H1 (cell line): Measurements from ENCODE around the gene CEP57L1. TPM values are rescaled to one million over a fixed set of nuclear protein-coding genes. Genes with fewer than 3 reads are reported as not detected.

ENCODE experiments used
- CHD1 ChIP-seq: IDR thresholded peaks from 2 replicates; pipeline ENCODE4 v1.6.1; 2012; ENCODE audit warnings: low read depth, low read length, improper control_type of control experiment
- CHD7 ChIP-seq: fragments of 300-600 bp; sonication (generic); IDR thresholded peaks from 2 replicates; pipeline ENCODE4 v1.7.1; 2012; ENCODE audit warnings: low read length, moderate library complexity, mild to moderate bottlenecking, inconsistent platforms; ENCODE audit not compliant: insufficient replicate concordance
- HDAC6 ChIP-seq: IDR thresholded peaks from one replicate; pipeline ENCODE4 v1.7.1; 2012; ENCODE audit warnings: low read depth, mild to moderate bottlenecking, inconsistent platforms, low read length, moderate library complexity
- KDM5A ChIP-seq: fragments of 200-600 bp; IDR thresholded peaks from 2 replicates; pipeline ENCODE4 v1.7.1; 2012; ENCODE audit warnings: mild to moderate bottlenecking, low read length, inconsistent platforms, mixed read lengths
- polyA plus RNA-seq, 7 experiments: library from polyadenylated mRNA; depleted of rRNA in 3 of 7; stranded (reverse) in 5 of 7; unstranded in 2 of 7; fragments of >200 nt in 5 of 7; fragments of 200-250 nt in 2 of 7; gene quantifications; 1 replicate in 5 of 7; 2 replicates in 1 of 7; 4 replicates in 1 of 7; pipeline versions ENCODE4 v1.2.1 to v1.2.3, GENCODE V29; 2011 to 2013; ENCODE audit warnings: missing spikeins in 2 of 7, mixed read lengths in 2 of 7
- total RNA-seq: library from RNA; stranded (reverse); fragmentation: NEBNext Ultra II Directional; extraction: Animal tissue kit (Norgen Biotek cat#: 25700); gene quantifications from 2 replicates; pipeline ENCODE4 v1.2.1, GENCODE V29; 2021

Gene CEP57L1
- total and polyA plus RNA-seq, 2 of the 8 experiments (the other 6 are each of a cell fraction or from before 2014, with no cell fraction given) = 3.6 to 11.5 TPM

- no peak for TF ChIP-seq CHD7
- TF ChIP-seq KDM5A = no peak
- no peak for TF ChIP-seq CHD1
- TF ChIP-seq HDAC6 = no peak
Measured at GRCh38 chr6:109050012-109050411, 45.3 kb upstream of the CEP57L1 start (continued).
